Stimulated activated CD4-positive, alpha-beta T cell treated with anti-CD3 and anti-CD28 coated beads, Interleukin-12 subunit alpha, Interleukin-12 subunit beta, amount 100 ng/mL, for 48 hours (primary cell): ENCODE data around the gene CKM.
"Not testable (repeated sequence)": the region's sequence is repeated elsewhere in the genome, so short reads cannot be mapped to it uniquely, and the experiment has no call there.

Source experiments
- DNase-seq, 3 donors: peaks; one replicate each; pipeline ENCODE4 v3.0.0-alpha.2; 2020; ENCODE audit warnings: low read depth in 2 of 3, low spot score in 1 of 3

Gene CKM

GRCh38 chr19:45293682-45294081 lies 29.0 kb downstream of the CKM start:
- DNase-seq: peak in 1 of 3 donors; percentile 9

DNA sequence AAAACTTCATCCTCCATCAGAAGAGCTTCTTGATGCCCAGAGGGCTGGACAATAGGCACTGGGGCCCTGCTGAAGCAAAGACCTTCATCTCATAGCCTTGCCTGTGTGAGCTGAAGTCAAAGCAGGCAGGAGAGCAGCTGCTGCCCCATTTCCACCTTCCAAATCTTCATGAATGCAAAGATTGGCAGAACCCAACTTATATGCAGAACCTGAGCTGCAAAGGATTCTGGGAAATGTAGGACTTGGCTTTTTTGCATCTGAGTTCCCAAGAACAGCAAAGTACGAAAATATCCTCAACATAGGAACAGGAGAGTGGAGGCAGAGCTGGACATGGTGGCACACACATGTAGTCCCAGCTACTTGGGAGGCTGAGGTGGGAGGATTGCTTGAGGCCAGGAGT lies 30.8 kb downstream of the CKM start:
- no peak for DNase-seq

DNA sequence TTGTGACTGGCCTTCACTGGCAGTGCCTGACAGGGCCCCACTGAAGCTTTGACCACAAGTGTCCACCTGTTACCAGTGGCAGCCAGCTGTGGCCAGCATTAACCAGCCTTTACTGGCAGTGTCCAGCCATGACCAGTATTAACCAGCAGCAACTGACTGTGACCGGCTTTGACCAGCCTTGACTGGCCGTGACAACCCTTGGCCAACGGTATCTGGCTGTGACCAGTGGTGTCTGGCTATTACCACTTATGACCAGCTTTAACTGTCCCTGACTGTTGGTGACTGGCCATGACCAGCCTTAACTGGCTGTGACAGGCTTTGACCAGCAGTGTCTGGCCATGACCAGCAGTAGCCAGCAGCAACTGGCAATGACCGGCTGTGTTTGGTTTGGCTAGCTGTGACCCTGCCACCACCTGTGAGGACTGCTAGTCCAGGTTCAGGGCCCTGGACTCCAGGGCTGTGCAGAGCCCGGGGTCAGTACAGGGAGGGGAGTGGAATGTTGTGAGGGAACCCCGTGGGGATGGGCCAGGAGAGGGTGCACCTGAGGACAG lies 32.2 kb downstream of the CKM start:
- DNase-seq: no peak

GRCh38 chr19:45283443-45284033 lies 39.1 kb downstream of the CKM start:
- no peak for DNase-seq

GRCh38 chr19:45280471-45280961 lies 42.2 kb downstream of the CKM start:
- no peak for DNase-seq

GRCh38 chr19:45279587-45280192 lies 43.0 kb downstream of the CKM start:
- DNase-seq: no peak

DNA sequence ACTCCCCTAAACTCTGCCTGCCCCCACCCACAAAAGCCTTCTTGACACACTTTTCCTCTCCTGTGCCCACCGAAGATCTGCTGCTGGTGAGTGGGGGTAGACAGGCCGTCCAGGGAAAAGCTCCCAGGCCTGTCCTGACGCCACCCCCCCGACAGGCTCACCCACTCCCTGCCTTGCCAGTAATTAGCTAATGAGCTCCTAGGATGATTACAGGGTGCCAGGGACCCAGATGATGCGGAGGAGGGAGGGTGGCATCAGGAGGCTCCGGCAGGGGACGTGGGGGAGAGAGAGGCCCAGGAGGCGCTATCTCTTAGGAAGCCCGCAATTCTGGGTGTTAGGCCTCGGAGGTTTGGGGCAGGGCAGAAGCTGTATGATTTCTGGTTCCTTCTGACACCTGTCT lies 44.6 kb downstream of the CKM start:
- DNase-seq: no peak

- no peak for DNase-seq
Measured at GRCh38 chr19:45276284-45276687, 46.4 kb downstream of the CKM start.

DNA sequence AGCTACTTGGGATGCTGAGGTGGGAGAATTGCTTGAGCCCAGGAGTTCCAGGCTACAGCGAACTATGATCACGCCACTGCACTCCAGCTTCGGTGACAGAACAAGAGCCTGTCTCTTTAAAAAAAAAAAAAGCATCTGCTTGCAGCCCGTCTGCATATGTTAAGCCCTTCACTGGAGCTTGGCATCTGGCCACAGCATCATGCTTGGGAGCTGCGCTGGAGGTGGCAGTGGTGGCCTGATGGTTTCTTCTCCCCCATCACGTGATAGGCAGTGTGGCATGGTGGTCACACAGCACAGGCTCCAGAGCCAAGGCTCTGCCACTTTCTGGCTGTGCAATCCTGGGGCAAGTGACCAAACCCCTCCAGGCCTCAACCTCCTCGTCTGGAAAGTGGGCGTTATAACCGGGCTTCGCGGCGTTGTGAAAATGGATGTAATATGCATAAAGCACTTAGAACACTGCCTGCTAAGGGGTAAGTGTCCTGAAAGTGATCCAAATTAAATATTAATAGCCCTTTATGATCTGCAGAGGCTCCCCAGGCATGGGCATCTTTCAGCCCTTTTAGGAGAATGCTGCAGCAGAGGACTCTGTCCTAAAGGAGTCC lies 47.2 kb downstream of the CKM start:
- DNase-seq: no peak

GRCh38 chr19:45273521-45273855 lies 49.2 kb downstream of the CKM start:
- no peak for DNase-seq

- no peak for DNase-seq
Measured at GRCh38 chr19:45271735-45272108, 51.0 kb downstream of the CKM start.

DNA sequence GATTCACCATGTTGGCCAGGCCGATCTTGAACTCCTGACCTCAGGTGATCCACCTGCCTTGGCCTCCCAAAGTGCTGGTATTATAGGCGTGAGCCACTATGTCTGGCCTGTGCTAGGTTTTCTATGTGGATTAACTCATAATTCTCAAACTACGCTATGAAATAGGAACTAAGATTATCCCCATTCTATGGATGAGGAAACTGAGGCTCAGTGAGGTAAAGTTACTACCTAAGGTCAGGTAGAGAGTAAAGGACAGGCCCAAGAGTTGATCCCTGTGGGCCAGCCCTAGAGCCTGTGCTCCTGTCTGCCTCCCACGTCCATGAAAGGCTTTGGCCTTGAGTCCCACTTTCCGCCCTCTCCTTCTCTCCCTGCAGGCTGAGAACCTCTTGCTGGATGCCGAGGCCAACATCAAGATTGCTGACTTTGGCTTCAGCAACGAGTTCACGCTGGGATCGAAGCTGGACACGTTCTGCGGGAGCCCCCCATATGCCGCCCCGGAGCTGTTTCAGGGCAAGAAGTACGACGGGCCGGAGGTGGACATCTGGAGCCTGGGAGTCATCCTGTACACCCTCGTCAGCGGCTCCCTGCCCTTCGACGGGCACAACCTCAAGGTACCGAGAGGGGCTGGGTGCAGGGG lies 51.5 kb downstream of the CKM start:
- DNase-seq: no peak

GRCh38 chr19:45269939-45270338 lies 52.7 kb downstream of the CKM start:
- not testable (repeated sequence) for DNase-seq

GRCh38 chr19:45267296-45267695 lies 55.4 kb downstream of the CKM start:
- DNase-seq: no peak

DNA sequence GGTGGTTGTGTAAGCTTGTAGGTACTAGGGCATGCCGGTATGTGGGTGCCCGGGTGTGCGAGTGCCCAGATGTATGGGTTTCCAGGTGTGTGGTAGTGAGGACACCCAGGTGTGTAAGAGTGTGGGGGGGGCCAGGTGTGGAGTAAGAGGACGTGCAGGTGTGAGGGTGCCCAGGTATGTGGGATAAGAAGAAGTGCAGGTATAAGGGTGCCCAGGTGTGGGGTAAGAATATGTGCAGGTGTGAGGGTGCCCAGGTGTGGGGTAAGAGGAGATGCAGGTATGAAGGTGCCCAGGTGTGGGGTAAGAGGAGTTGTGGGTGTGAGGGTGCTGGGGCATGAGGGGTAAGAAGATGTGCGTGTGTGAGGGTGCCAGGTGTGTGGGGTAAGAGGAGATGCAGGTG lies 57.3 kb downstream of the CKM start:
- DNase-seq: no peak

DNA sequence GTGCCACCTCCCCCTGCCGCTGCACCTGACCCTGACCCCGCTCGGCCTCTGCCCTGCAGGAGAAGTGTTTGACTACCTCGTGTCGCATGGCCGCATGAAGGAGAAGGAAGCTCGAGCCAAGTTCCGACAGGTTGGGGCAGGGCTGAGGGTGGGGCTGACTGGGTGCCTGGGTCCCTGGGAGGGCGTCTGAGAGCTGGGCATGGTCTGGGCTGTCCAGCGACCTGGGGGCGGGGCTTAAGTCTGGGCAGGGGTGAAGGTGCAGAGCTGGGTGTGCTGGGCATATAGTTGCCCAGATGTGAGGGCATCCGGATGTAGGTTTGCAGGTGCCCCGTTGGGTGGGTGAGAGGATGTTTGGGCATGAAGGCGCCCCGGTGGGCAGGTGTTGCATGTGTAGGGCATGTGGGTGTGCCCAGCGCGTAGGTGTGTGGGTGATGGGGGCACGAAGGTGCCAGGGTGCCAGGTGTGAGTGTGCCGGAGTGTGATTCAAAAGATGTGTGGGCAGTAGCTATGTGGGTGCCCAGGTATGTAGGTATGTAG lies 57.8 kb downstream of the CKM start:
- DNase-seq: no peak

GRCh38 chr19:45263013-45263412 lies 59.7 kb downstream of the CKM start:
- no peak for DNase-seq

GRCh38 chr19:45262570-45262969 lies 60.1 kb downstream of the CKM start:
- no peak for DNase-seq

GRCh38 chr19:45258862-45259261 lies 63.8 kb downstream of the CKM start:
- no peak for DNase-seq

DNA sequence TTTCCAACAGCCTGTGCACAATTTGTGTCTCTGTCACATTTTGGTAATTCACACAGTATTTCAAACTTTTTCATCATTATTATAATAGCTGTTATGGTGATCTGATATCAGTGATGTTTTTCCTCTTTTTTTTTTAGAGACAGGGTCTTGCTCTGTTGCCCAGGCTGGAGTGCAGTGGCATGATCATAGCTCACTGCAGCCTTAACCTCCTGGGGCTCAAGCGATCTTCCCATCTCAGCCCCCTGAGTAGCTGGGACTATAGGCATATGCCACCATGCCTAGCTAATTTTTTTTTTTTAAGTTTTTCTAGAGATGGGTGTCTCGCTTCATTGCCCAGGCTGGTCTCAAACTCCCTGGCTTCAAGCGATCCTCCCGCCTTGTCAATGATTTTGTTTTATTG lies 65.8 kb downstream of the CKM start:
- DNase-seq: no peak
